Measurements from ENCODE around the gene TGFBR3L.

The TGFBR3L gene

GRCh38 chr19:7914598-7915045, at the start of gene TGFBR3L:
Gene TGFBR3L, plus strand, starts transcription at chr19:7914830.
- no peak for DNase-seq

- DNase-seq, result no peak
These were observed 49.2 kb upstream of the TGFBR3L start for GRCh38 chr19:7865262-7865911.

GRCh38 chr19:7866399-7867091, 48.1 kb upstream of the TGFBR3L start:
- DNase-seq, result no peak

- DNase-seq, result no peak
These were observed 47.4 kb upstream of the TGFBR3L start for GRCh38 chr19:7867092-7867844.

- peak in 1 of 6 experiments; percentile 39 for DNase-seq
These were observed 46.3 kb upstream of the TGFBR3L start for GRCh38 chr19:7868326-7868670.

- DNase-seq, result peak in 5 of 6 experiments; percentile 74 to 99 (median 87)
These were observed 45.8 kb upstream of the TGFBR3L start for GRCh38 chr19:7868671-7869452.

GRCh38 chr19:7869453-7869909, 45.1 kb upstream of the TGFBR3L start:
- peak; percentile 79 to 99 (median 90) for DNase-seq

- DNase-seq, result peak; percentile 59 to 87 (median 80)
These were observed 44.6 kb upstream of the TGFBR3L start for GRCh38 chr19:7869910-7870511.

- DNase-seq, result peak in 5 of 6 experiments; percentile 43 to 76 (median 65)
These were observed 43.8 kb upstream of the TGFBR3L start for GRCh38 chr19:7870571-7871436.

- DNase-seq, result peak; percentile 78 to 97 (median 88)
These were observed 43.0 kb upstream of the TGFBR3L start for GRCh38 chr19:7871437-7872305.

GRCh38 chr19:7872306-7873204, 42.1 kb upstream of the TGFBR3L start:
- DNase-seq, result no peak

GRCh38 chr19:7873304-7874075, 41.1 kb upstream of the TGFBR3L start:
- DNase-seq, result peak in 1 of 6 experiments; percentile 11

GRCh38 chr19:7874076-7874896, 40.3 kb upstream of the TGFBR3L start, which contains the start of gene PRR36:
Gene PRR36, minus strand, starts transcription at chr19:7874390. Its CDS starts 701 bp downstream, at chr19:7873689.
- no peak for DNase-seq

- DNase-seq, result no peak
These were observed 39.7 kb upstream of the TGFBR3L start for GRCh38 chr19:7874897-7875273.

- no peak for DNase-seq
These were observed 37.3 kb upstream of the TGFBR3L start for GRCh38 chr19:7877249-7877836.

GRCh38 chr19:7879111-7879807, 35.4 kb upstream of the TGFBR3L start:
- DNase-seq, result no peak
